Erythroblast (primary cell): ENCODE measurements around the gene GTPBP4.

ENCODE experiments used
- GATA1 ChIP-seq: IDR thresholded peaks from 2 replicates; pipeline ENCODE4 v1.6.1; 2011; ENCODE audit warnings: low read depth, mild to moderate bottlenecking, control low read depth, low read length, moderate library complexity
- POLR2A ChIP-seq: IDR thresholded peaks from 2 replicates; pipeline ENCODE4 v1.6.1; 2011; ENCODE audit warnings: mild to moderate bottlenecking, low read length

DNA sequence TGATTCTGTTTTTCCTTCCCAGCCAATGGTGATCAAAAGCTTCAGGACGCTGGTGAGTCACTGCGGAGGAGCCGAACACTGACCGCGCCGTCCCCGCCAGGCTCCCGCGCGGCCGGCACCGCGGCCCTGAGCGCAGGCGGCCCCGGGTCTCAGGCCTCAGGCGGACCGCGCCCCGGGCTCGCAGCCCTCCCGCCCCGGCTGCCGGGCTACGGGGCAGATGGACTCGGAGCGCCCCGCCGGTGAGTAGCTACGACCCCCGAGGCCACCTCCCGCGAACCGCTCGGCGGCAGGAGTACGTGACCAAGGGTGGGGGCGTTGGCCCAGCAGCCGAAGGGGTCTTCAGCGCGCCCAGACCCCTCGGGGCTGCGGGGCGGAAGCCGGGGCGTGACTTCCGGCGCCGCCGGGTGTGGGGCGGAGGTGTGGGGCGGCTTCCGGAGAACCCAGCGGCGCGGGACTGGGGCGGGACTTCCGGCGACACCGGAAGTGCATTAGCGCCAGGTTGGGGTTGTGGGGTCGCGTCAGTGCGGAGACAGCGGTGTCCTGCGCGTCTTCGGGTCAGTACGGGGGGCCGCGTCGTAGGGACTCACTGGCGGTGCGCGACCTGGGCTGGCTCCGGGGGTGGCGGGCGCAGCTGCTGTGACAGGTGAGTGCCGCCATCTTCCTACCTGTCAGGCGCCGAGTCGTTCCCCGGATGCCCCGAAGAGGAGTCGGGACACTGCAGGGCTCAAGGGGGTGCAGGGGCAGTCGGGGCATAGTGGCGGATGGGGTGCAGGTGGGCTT is 68.3 kb downstream of the GTPBP4 start, which contains the start of gene WDR37:
- TF ChIP-seq POLR2A, result peak; percentile 83
- no peak for TF ChIP-seq GATA1
